ENCODE results near the gene TMC7.

DNA sequence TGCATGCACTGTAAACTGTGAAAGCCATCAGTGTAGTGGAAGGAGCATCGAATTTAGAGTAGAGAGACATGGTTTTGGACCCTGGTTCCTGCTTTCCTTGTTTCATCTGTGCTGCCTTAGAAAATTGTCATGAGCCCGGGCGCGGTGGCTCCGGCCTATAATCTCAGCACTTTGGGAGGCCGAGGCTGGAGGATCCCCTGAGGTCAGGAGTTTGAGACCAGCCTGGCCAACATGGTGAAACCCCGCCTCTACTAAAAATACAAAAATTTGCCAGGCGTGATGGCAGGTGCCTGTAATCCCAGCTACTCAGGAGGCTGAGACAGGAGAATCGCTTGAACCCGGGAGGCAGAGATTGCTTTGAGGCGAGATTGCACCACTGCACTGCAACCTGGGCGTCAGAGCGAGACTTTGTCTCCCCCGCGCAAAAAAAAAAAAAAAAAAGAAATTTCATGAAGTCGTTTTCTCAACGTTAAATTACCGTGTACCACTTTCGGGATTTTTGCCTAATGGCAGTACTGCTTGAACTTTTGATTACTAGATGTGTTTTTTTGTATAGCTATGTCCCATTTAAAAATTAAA is 84.6 kb downstream of the TMC7 start:
- TF ChIP-seq POLR2AphosphoS5 (IDR thresholded peaks at IDR 0.05; ENCODE audit: low read depth, low read length) (no peak), MEF2A (IDR thresholded peaks at IDR 0.05; ENCODE audit: borderline replicate concordance, low read depth) (no peak), JUND (IDR thresholded peaks at IDR 0.05) (no peak), EZH2phosphoT487 (IDR thresholded peaks at IDR 0.05; ENCODE audit: borderline replicate concordance, low read depth) (no peak), EP300 (IDR thresholded peaks at IDR 0.05; ENCODE audit: borderline replicate concordance in 1 of 2, low read depth in 1 of 2, low read length in 1 of 2) (no peak), CHD2 (IDR thresholded peaks at IDR 0.05; ENCODE audit: low read length, partially characterized antibody) (no peak), ELF1 (IDR thresholded peaks at IDR 0.05) (no peak), FOXJ3 (CRISPR knock-in tag; IDR thresholded peaks at IDR 0.05) (no peak)
- TF ChIP-seq, protein P1, sequence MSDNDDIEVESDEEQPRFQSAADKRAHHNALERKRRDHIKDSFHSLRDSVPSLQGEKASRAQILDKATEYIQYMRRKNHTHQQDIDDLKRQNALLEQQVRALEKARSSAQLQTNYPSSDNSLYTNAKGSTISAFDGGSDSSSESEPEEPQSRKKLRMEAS (IDR thresholded peaks at IDR 0.05; ENCODE audit: low read depth) = no peak
- TF ChIP-seq, protein P2, sequence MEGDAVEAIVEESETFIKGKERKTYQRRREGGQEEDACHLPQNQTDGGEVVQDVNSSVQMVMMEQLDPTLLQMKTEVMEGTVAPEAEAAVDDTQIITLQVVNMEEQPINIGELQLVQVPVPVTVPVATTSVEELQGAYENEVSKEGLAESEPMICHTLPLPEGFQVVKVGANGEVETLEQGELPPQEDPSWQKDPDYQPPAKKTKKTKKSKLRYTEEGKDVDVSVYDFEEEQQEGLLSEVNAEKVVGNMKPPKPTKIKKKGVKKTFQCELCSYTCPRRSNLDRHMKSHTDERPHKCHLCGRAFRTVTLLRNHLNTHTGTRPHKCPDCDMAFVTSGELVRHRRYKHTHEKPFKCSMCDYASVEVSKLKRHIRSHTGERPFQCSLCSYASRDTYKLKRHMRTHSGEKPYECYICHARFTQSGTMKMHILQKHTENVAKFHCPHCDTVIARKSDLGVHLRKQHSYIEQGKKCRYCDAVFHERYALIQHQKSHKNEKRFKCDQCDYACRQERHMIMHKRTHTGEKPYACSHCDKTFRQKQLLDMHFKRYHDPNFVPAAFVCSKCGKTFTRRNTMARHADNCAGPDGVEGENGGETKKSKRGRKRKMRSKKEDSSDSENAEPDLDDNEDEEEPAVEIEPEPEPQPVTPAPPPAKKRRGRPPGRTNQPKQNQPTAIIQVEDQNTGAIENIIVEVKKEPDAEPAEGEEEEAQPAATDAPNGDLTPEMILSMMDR (IDR thresholded peaks at IDR 0.05) = no peak
- TF ChIP-seq, protein P3, sequence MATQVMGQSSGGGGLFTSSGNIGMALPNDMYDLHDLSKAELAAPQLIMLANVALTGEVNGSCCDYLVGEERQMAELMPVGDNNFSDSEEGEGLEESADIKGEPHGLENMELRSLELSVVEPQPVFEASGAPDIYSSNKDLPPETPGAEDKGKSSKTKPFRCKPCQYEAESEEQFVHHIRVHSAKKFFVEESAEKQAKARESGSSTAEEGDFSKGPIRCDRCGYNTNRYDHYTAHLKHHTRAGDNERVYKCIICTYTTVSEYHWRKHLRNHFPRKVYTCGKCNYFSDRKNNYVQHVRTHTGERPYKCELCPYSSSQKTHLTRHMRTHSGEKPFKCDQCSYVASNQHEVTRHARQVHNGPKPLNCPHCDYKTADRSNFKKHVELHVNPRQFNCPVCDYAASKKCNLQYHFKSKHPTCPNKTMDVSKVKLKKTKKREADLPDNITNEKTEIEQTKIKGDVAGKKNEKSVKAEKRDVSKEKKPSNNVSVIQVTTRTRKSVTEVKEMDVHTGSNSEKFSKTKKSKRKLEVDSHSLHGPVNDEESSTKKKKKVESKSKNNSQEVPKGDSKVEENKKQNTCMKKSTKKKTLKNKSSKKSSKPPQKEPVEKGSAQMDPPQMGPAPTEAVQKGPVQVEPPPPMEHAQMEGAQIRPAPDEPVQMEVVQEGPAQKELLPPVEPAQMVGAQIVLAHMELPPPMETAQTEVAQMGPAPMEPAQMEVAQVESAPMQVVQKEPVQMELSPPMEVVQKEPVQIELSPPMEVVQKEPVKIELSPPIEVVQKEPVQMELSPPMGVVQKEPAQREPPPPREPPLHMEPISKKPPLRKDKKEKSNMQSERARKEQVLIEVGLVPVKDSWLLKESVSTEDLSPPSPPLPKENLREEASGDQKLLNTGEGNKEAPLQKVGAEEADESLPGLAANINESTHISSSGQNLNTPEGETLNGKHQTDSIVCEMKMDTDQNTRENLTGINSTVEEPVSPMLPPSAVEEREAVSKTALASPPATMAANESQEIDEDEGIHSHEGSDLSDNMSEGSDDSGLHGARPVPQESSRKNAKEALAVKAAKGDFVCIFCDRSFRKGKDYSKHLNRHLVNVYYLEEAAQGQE (IDR thresholded peaks at IDR 0.05; ENCODE audit: low read depth, low read length) = no peak

All from SK-N-SH (cell line).